SU-DHL-6 (cell line): ENCODE data around the gene BIRC5.

Experiments
- CTCF ChIP-seq: fragments of 200-600 bp; sonication (generic); IDR thresholded peaks from one replicate; pipeline ENCODE4 v1.5.1; 2017; ENCODE audit warnings: antibody characterized with exemption, mild to moderate bottlenecking, low read length, moderate library complexity; ENCODE audit not compliant: insufficient read depth, poor library complexity, severe bottlenecking
- EZH2phosphoT487 ChIP-seq: fragments of 200-600 bp; sonication (generic), shearing (Covaris generic); conservative IDR thresholded peaks from 2 replicates; pipeline ENCODE4 v1.6.1; 2018; ENCODE audit warnings: mild to moderate bottlenecking, antibody characterized with exemption, low read length, moderate library complexity, mixed read lengths

- TF ChIP-seq CTCF (no peak), EZH2phosphoT487 (no peak)
Observed at GRCh38 chr17:78266231-78266631, 52.2 kb downstream of the BIRC5 start.
